HCT116 (cell line): ENCODE results near the gene DDX3X. TPM values are rescaled to one million over a fixed set of nuclear protein-coding genes. Genes with fewer than 3 reads are reported as not detected.

Experiments
- ATAC-seq: fragments of 200-7000 bp; cut with Tn5 transposase; 2 replicates; pipeline ENCODE4 v1.9.1; 2020; ENCODE audit warnings: mild to moderate bottlenecking, moderate library complexity
- BruUV-seq: library from RNA; stranded (reverse); fragments of 400-500 nt; replicated peaks from 2 replicates; lab custom pipeline; 2021; lab: Mats Ljungman, UMichigan
- CTCF ChIA-PET: fragments of 300-600 bp; sonication (Branson Sonifier 250); formaldehyde crosslinking; loops from one replicate; lab custom pipeline; 2021; ENCODE audit warnings: antibody characterized with exemption; lab: Charles Lee
- POLR2A ChIA-PET: fragments of 300-600, 350-600 bp; sonication (Branson Sonifier 250); formaldehyde crosslinking; loops from one replicate; lab custom pipeline; 2021; ENCODE audit warnings: antibody characterized with exemption; lab: Charles Lee
- RAD21 ChIA-PET, 2 experiments: fragments of 300-600 bp; sonication (Branson Sonifier 250); formaldehyde crosslinking; loops; one replicate each; lab custom pipeline; 2023; ENCODE audit warnings: low total read pairs in 2 of 2; ENCODE audit not compliant: uncharacterized antibody in 2 of 2, unreplicated experiment in 2 of 2, low non-redundant PET in 1 of 2; lab: Charles Lee
- DNase-seq: peaks from one replicate; pipeline ENCODE4 v3.0.0-alpha.2; 2010; ENCODE audit warnings: low read depth, low spot score
- H2AFZ ChIP-seq: fragments of 200-600 bp; shearing (Covaris generic), sonication (generic); 2 replicates; pipeline ENCODE4 v1.6.1; 2017; ENCODE audit warnings: low read depth, mixed run types, mixed read lengths, antibody characterized with exemption, low read length; ENCODE audit not compliant: poor library complexity, severe bottlenecking
- H3K27ac ChIP-seq: 2 replicates; pipeline ENCODE4 v1.5.1; 2012; ENCODE audit warnings: low read depth, low read length
- H3K27me3 ChIP-seq: fragments of 200-600 bp; sonication (generic); 2 replicates; pipeline ENCODE4 v1.6.1; 2016; ENCODE audit warnings: mixed run types, low read length, mixed read lengths; ENCODE audit not compliant: insufficient read depth
- H3K36me3 ChIP-seq, 2 experiments: fragments of 200-500 bp in 1 of 2; fragments of 200-600 bp in 1 of 2; sonication (Bioruptor generic) in 1 of 2; sonication (generic) in 1 of 2; 2 replicates each; pipeline versions ENCODE4 v1.5.1 to v1.6.1; 2014 to 2016; ENCODE audit warnings: low read length in 2 of 2, inconsistent platforms in 1 of 2, mixed read lengths in 1 of 2, mixed run types in 1 of 2; ENCODE audit not compliant: insufficient read depth in 2 of 2, control insufficient read depth in 1 of 2
- H3K4me1 ChIP-seq, 2 experiments: fragments of 200-600 bp in 1 of 2; sonication (generic) in 1 of 2; 2 replicates each; pipeline versions ENCODE4 v1.5.1 to v1.6.1; 2012 to 2017; ENCODE audit warnings: low read length in 2 of 2, inconsistent platforms in 1 of 2, mild to moderate bottlenecking in 1 of 2, mixed read lengths in 1 of 2, mixed run types in 1 of 2, moderate library complexity in 1 of 2; ENCODE audit not compliant: insufficient read depth in 2 of 2, control insufficient read depth in 1 of 2
- H3K4me2 ChIP-seq: fragments of 200-600 bp; sonication (generic); 2 replicates; pipeline ENCODE4 v1.6.1; 2017; ENCODE audit warnings: mixed run types, low read length, mixed read lengths
- H3K4me3 ChIP-seq, 2 experiments: fragments of 200-600 bp in 1 of 2; sonication (generic) in 1 of 2; replicated peaks in 1 of 2; 2 replicates each; pipeline ENCODE4 v1.5.1; 2011 to 2016; ENCODE audit warnings: low read length in 2 of 2, control low read depth in 1 of 2, low read depth in 1 of 2, mild to moderate bottlenecking in 1 of 2, mixed read lengths in 1 of 2, mixed run types in 1 of 2
- H3K79me2 ChIP-seq: fragments of 200-600 bp; sonication (generic); 2 replicates; pipeline ENCODE4 v1.6.1; 2017; ENCODE audit warnings: mild to moderate bottlenecking, mixed run types, low read length, moderate library complexity, mixed read lengths; ENCODE audit not compliant: insufficient read depth
- H3K9ac ChIP-seq: fragments of 200-600 bp; sonication (generic); 2 replicates; pipeline ENCODE4 v1.6.1; 2016; ENCODE audit warnings: low read length, mixed read lengths
- H3K9me2 ChIP-seq: fragments of 200-600 bp; sonication (generic), shearing (Covaris generic); 2 replicates; pipeline ENCODE4 v1.6.1; 2017; ENCODE audit warnings: mixed run types, mild to moderate bottlenecking, moderate library complexity; ENCODE audit not compliant: insufficient read depth
- H3K9me3 ChIP-seq, 2 experiments: fragments of 200-500 bp in 1 of 2; fragments of 200-600 bp in 1 of 2; sonication (Bioruptor generic) in 1 of 2; sonication (generic) in 1 of 2; 2 replicates each; pipeline ENCODE4 v1.6.1; 2014 to 2017; ENCODE audit warnings: low read length in 2 of 2, mixed read lengths in 2 of 2, inconsistent platforms in 1 of 2, low read depth in 1 of 2, mild to moderate bottlenecking in 1 of 2, mixed run types in 1 of 2, moderate library complexity in 1 of 2; ENCODE audit not compliant: control insufficient read depth in 1 of 2, insufficient read depth in 1 of 2
- H4K20me1 ChIP-seq: fragments of 200-600 bp; sonication (generic), shearing (Covaris generic); 2 replicates; pipeline ENCODE4 v1.6.1; 2017; ENCODE audit warnings: mixed run types, mild to moderate bottlenecking, moderate library complexity; ENCODE audit not compliant: insufficient read depth
- ELF1 ChIP-seq: IDR thresholded peaks from 2 replicates; pipeline ENCODE4 v1.6.1; 2012; ENCODE audit warnings: low read depth, borderline replicate concordance
- EZH2 ChIP-seq: fragments of 200-600 bp; sonication (generic); IDR thresholded peaks from 2 replicates; pipeline ENCODE4 v1.6.1; 2017; ENCODE audit warnings: antibody characterized with exemption, mixed run types
- RAD21 ChIP-seq: IDR thresholded peaks from 2 replicates; pipeline ENCODE4 v1.6.1; 2012; ENCODE audit warnings: low read depth, mild to moderate bottlenecking
- SP1 ChIP-seq: IDR thresholded peaks from 2 replicates; pipeline ENCODE4 v1.6.1; 2012; ENCODE audit warnings: low read depth
- YY1 ChIP-seq: IDR thresholded peaks from 2 replicates; pipeline ENCODE4 v1.6.1; 2011; ENCODE audit warnings: low read length, low read depth, moderate library complexity, mild to moderate bottlenecking; ENCODE audit not compliant: insufficient replicate concordance; ENCODE audit errors: extremely low read depth
- intact Hi-C: fragments of 100-400 bp; cut with micrococcal nuclease; formaldehyde crosslinking; loops from 2 replicates; pipeline ENCODE4 v1.10.0; 2022
- total RNA-seq: library from RNA; stranded (reverse); gene quantifications from one replicate; pipeline ENCODE4 v1.2.1, GENCODE V29; 2021; ENCODE audit not compliant: unreplicated experiment
- TF ChIP-seq, protein P1 (sequence below), 3 experiments: fragments of 200-600 bp in 1 of 3; sonication (generic) in 1 of 3; IDR thresholded peaks in 2 of 3; conservative IDR thresholded peaks in 1 of 3; 2 replicates each; pipeline ENCODE4 v1.5.1; 2012 to 2017; ENCODE audit warnings: low read depth in 2 of 3, low read length in 2 of 3, antibody characterized with exemption in 1 of 3, borderline replicate concordance in 1 of 3, control low read depth in 1 of 3, mild to moderate bottlenecking in 1 of 3, mixed read lengths in 1 of 3, mixed run types in 1 of 3, moderate library complexity in 1 of 3; ENCODE audit not compliant: insufficient read depth in 1 of 3

Gene DDX3X
- total RNA-seq, 1 experiment from 2014 or later = 253 TPM

DNA sequence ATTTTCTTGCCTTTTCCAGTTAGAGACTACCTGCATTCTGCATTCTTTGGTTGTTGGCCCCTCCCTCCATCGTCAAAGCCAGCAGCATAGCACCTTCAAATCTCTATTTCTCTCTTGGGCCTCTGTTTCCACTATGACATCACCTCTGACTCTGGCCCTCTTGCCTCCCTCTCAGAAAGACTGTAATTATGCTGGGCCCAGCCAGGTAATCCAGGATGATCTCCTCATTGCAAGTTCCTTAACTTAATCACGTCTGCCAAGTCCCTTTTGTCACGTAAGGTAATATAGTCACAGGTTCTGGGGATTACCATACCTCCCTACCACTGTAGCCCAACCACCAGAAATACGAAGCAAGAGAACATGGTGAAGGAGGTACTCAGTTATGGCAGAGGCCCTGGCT lies 73.9 kb downstream of the DDX3X start (continued):
- TF ChIP-seq SP1 (no peak), ELF1 (no peak), EZH2 (no peak), RAD21 (no peak), YY1 (no peak)
- TF ChIP-seq, protein P1, sequence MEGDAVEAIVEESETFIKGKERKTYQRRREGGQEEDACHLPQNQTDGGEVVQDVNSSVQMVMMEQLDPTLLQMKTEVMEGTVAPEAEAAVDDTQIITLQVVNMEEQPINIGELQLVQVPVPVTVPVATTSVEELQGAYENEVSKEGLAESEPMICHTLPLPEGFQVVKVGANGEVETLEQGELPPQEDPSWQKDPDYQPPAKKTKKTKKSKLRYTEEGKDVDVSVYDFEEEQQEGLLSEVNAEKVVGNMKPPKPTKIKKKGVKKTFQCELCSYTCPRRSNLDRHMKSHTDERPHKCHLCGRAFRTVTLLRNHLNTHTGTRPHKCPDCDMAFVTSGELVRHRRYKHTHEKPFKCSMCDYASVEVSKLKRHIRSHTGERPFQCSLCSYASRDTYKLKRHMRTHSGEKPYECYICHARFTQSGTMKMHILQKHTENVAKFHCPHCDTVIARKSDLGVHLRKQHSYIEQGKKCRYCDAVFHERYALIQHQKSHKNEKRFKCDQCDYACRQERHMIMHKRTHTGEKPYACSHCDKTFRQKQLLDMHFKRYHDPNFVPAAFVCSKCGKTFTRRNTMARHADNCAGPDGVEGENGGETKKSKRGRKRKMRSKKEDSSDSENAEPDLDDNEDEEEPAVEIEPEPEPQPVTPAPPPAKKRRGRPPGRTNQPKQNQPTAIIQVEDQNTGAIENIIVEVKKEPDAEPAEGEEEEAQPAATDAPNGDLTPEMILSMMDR (IDR thresholded peaks at IDR 0.05 in 2 of 3, conservative IDR thresholded peaks at IDR 0.05 in 1 of 3; ENCODE audit: borderline replicate concordance in 1 of 3, insufficient read depth in 1 of 3, low read depth in 2 of 3, low read length in 2 of 3) = no peak

DNA sequence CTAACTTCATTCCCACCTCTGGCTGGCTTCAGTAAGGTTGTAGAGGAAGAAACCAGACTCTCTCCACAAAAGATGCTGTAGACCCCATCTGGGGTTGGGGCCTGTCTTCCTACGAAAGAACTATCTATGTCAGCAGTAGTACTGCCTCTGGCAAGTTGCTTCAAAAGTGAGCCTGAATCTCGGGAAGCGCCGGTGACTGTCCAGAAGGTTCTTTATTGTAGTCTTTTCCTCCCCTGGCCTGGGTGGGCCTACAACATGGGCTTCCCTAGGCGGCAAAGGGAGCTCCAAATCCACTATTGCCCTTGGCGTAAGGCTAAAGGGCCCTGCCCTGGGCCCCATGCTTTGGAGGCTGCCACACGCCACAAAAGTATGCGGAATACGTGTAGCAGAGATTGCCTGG lies 74.6 kb downstream of the DDX3X start:
- H3K9ac ChIP-seq = no peak overlapping the region
- no peak overlapping the region for H2AFZ ChIP-seq
- no peaks in the 10 kb centered on the region for H3K27me3 ChIP-seq
- H3K4me1 ChIP-seq = peaks cover 0 to 10% of the 10 kb centered on the region in 2 experiments; a peak in 1 of 4 replicates
- intact Hi-C loops = no loop called here
- DNase-seq = no peak
- H3K27ac ChIP-seq = no peak overlapping the region
- no peaks in the 10 kb centered on the region for H3K9me3 ChIP-seq
- POLR2A ChIA-PET = no interaction called here
- H3K9me2 ChIP-seq = no peaks in the 10 kb centered on the region
- TF ChIP-seq, protein P1 (IDR thresholded peaks at IDR 0.05 in 2 of 3, conservative IDR thresholded peaks at IDR 0.05 in 1 of 3; ENCODE audit: borderline replicate concordance in 1 of 3, insufficient read depth in 1 of 3, low read depth in 2 of 3, low read length in 2 of 3) = no peak
- TF ChIP-seq, all 23 proteins: peak for 0
- Histone ChIP-seq H3K36me3 (no peaks in the 10 kb centered on the region), H3K4me3 (no peak overlapping the region), H4K20me1 (no peaks in the 10 kb centered on the region), H3K79me2 (no peaks in the 10 kb centered on the region), H3K4me2 (no peak overlapping the region)
- ChIA-PET RAD21 (no interaction called here), CTCF (no interaction called here)
- ATAC-seq = no peak
- no TSS peak for BruUV-seq
